K562 (cell line): ENCODE data around the gene MRTFB. TPM values are rescaled to one million over a fixed set of nuclear protein-coding genes. Genes with fewer than 3 reads are reported as not detected.

Source experiments
- ATAC-seq: fragments of 200-7000 bp; cut with Tn5 transposase; 3 replicates; pipeline ENCODE4 v1.9.1; 2020; ENCODE audit warnings: moderate library complexity
- BruUV-seq: library from RNA; stranded (reverse); fragments of 400-500 nt; replicated peaks from 2 replicates; lab custom pipeline; 2021; lab: Mats Ljungman, UMichigan
- CTCF ChIA-PET: fragments of 300-600 bp; formaldehyde crosslinking; extraction: SDS; loops from one replicate; lab custom pipeline; 2021; ENCODE audit warnings: low intra/inter-chr PET ratio; lab: Yijun Ruan, JAX
- POLR2A ChIA-PET: fragments of 300-600, 350-650 bp; sonication (Branson Sonifier 250); formaldehyde crosslinking; extraction: SDS; loops from one replicate; lab custom pipeline; 2021; ENCODE audit warnings: antibody characterized with exemption, inconsistent platforms; lab: Yijun Ruan, JAX
- DNase-seq, 4 experiments: peaks; one replicate each; pipeline versions ENCODE4 v3.0.0 to v3.0.0-alpha.2; 2011 to 2018; ENCODE audit warnings: low spot score in 3 of 4, mixed read lengths in 3 of 4; ENCODE audit errors: extremely low read depth in 1 of 4
- FAIRE-seq: peaks from 2 replicates; lab custom pipeline; 2011; peaks lifted over from hg19 to GRCh38; lab: Jason Lieb, UNC
- H2AFZ ChIP-seq: 2 replicates; pipeline ENCODE4 v1.6.0; 2011; ENCODE audit warnings: low read depth, low read length, control low read depth, inconsistent platforms
- H3K27ac ChIP-seq: fragments of 200-600 bp; 3 replicates; pipeline ENCODE4 v1.8.0; 2011; ENCODE audit warnings: low read depth, mild to moderate bottlenecking, control low read depth, inconsistent platforms, low read length, moderate library complexity, mixed read lengths; ENCODE audit errors: extremely low read depth
- H3K27me3 ChIP-seq, 2 experiments: fragments of 300-600 bp in 1 of 2; 2 replicates in 1 of 2; 3 replicates in 1 of 2; pipeline versions ENCODE4 v1.6.0 to v1.8.0; 2011; ENCODE audit warnings: inconsistent platforms in 2 of 2, low read length in 2 of 2, mild to moderate bottlenecking in 1 of 2, mixed read lengths in 1 of 2, moderate library complexity in 1 of 2; ENCODE audit not compliant: control insufficient read depth in 2 of 2, insufficient read depth in 2 of 2
- H3K36me3 ChIP-seq: fragments of 300-600 bp; 3 replicates; pipeline ENCODE4 v1.8.0; 2011; ENCODE audit warnings: mild to moderate bottlenecking, low read length, inconsistent platforms; ENCODE audit not compliant: control insufficient read depth, insufficient read depth
- H3K4me1 ChIP-seq, 2 experiments: fragments of 200-600 bp in 1 of 2; replicated peaks in 1 of 2; 2 replicates in 1 of 2; 3 replicates in 1 of 2; pipeline versions ENCODE4 v1.5.1 to v1.8.0; 2011; ENCODE audit warnings: inconsistent platforms in 2 of 2, low read length in 2 of 2, mild to moderate bottlenecking in 1 of 2, mixed read lengths in 1 of 2, moderate library complexity in 1 of 2; ENCODE audit not compliant: control insufficient read depth in 2 of 2, insufficient read depth in 2 of 2
- H3K4me2 ChIP-seq: 2 replicates; pipeline ENCODE4 v1.6.1; 2011; ENCODE audit warnings: low read length, control low read depth, inconsistent platforms, mixed read lengths; ENCODE audit not compliant: insufficient read depth
- H3K4me3 ChIP-seq: fragments of 200-600 bp; sonication (generic), shearing (Covaris generic); 2 replicates; pipeline ENCODE4 v1.5.1; 2016; ENCODE audit warnings: control low read depth, inconsistent platforms
- H3K79me2 ChIP-seq: fragments of 200-600 bp; 3 replicates; pipeline ENCODE4 v1.8.0; 2011; ENCODE audit warnings: low read length, inconsistent platforms; ENCODE audit not compliant: control insufficient read depth, insufficient read depth
- H3K9ac ChIP-seq, 2 experiments: 2 replicates each; pipeline versions ENCODE4 v1.6.0 to v1.6.1; 2011; ENCODE audit warnings: low read depth in 2 of 2, low read length in 2 of 2, control low read depth in 1 of 2, inconsistent platforms in 1 of 2, mild to moderate bottlenecking in 1 of 2, mixed read lengths in 1 of 2; ENCODE audit not compliant: insufficient read depth in 1 of 2
- H3K9me1 ChIP-seq: one replicate; pipeline ENCODE4 v1.6.0; 2011; ENCODE audit warnings: inconsistent platforms, mild to moderate bottlenecking, low read length, moderate library complexity; ENCODE audit not compliant: control insufficient read depth, insufficient read depth
- H3K9me3 ChIP-seq: replicated peaks from 2 replicates; pipeline ENCODE4 v1.5.1; 2011; ENCODE audit warnings: low read depth, low read length, inconsistent platforms; ENCODE audit not compliant: control insufficient read depth, insufficient read depth
- H4K20me1 ChIP-seq: replicated peaks from 2 replicates; pipeline ENCODE4 v1.6.1; 2011; ENCODE audit warnings: low read length, inconsistent platforms, mixed read lengths; ENCODE audit not compliant: control insufficient read depth, insufficient read depth
- TOE1 ChIP-seq, 2 experiments: fragments of 450-650 bp in 1 of 2; sonication (generic) in 1 of 2; formaldehyde crosslinking in 1 of 2; IDR thresholded peaks; 2 replicates each; pipeline versions ENCODE4 v1.7.1 to v1.8.0; 2016 to 2022; ENCODE audit warnings: borderline replicate concordance in 2 of 2, mild to moderate bottlenecking in 2 of 2, antibody characterized with exemption in 1 of 2, inconsistent platforms in 1 of 2, low read depth in 1 of 2, missing genetic modification reagents in 1 of 2, moderate library complexity in 1 of 2
- WGBS: fragments of 100-300 bp; shearing (Covaris generic); methylation state at CpG from one replicate; pipeline ENCODE4 v1.1.6; 2016; ENCODE audit warnings: low coverage, mixed read lengths; ENCODE audit not compliant: insufficient coverage; ENCODE audit errors: missing lambda C conversion rate; 5-methylcytosine and 5-hydroxymethylcytosine counted together
- in situ Hi-C: fragments of 300-500 bp; cut with MboI; formaldehyde crosslinking; loops from 4 replicates; pipeline ENCODE4 v1.15.0; 2018; ENCODE audit warnings: inconsistent platforms, mixed read lengths
- intact Hi-C: fragments of 100-400 bp; cut with micrococcal nuclease; formaldehyde crosslinking; loops from 2 replicates; pipeline ENCODE4 v1.14.2; 2022
- polyA plus RNA-seq, 8 experiments: library from polyadenylated mRNA; depleted of rRNA in 4 of 8; stranded (reverse) in 5 of 8; unstranded in 3 of 8; fragments of >200 nt; fragmentation: Nextera tagmentation in 2 of 8; fragmentation: Illumina TruSeq in 1 of 8; extraction: Ambion mirVana in 2 of 8; extraction: Trizol in 1 of 8; gene quantifications; 2 replicates each; pipeline versions ENCODE4 v1.2.1 to v1.2.3, GENCODE V29; 2011 to 2014; ENCODE audit warnings: inconsistent platforms in 1 of 8, missing spikeins in 1 of 8
- total RNA-seq, 7 experiments: library from RNA; depleted of rRNA in 6 of 7; stranded (reverse); fragments of >200 nt in 6 of 7; fragmentation: Illumina TruSeq in 2 of 7; extraction: Trizol in 2 of 7; gene quantifications; 2 replicates each; pipeline versions ENCODE4 v1.2.1 to v1.2.3, GENCODE V29; 2011 to 2021; ENCODE audit warnings: low replicate concordance in 1 of 7
- TF ChIP-seq, protein P1 (sequence below), 2 experiments: fragments of 450-650 bp; IDR thresholded peaks; 2 replicates each; pipeline ENCODE4 v1.6.1; 2018; ENCODE audit warnings: mild to moderate bottlenecking in 2 of 2, low read depth in 1 of 2; ENCODE audit not compliant: partially characterized antibody in 2 of 2

The MRTFB gene
- total and polyA plus RNA-seq, 9 of the 15 experiments (the other 6 are each of a cell fraction or from before 2014, with no cell fraction given), result 2.2 to 12.7 (median 7.0) TPM

- H3K9me3 ChIP-seq, result no peaks in the 10 kb centered on the region
- FAIRE-seq (no peak), ATAC-seq (no peak), DNase-seq (no peak)
- no peak overlapping the region for H2AFZ ChIP-seq
- no TSS peak for BruUV-seq
- no peaks in the 10 kb centered on the region for H3K9me1 ChIP-seq
- POLR2A ChIA-PET, result no interaction called here
- no peak overlapping the region for H3K4me2 ChIP-seq
- 0% methylated on average over 3 of the region's 3 CpGs for WGBS
- H3K4me1 ChIP-seq, result no peaks in the 10 kb centered on the region; a peak in 1 of 5 replicates
- TF ChIP-seq, protein P1, sequence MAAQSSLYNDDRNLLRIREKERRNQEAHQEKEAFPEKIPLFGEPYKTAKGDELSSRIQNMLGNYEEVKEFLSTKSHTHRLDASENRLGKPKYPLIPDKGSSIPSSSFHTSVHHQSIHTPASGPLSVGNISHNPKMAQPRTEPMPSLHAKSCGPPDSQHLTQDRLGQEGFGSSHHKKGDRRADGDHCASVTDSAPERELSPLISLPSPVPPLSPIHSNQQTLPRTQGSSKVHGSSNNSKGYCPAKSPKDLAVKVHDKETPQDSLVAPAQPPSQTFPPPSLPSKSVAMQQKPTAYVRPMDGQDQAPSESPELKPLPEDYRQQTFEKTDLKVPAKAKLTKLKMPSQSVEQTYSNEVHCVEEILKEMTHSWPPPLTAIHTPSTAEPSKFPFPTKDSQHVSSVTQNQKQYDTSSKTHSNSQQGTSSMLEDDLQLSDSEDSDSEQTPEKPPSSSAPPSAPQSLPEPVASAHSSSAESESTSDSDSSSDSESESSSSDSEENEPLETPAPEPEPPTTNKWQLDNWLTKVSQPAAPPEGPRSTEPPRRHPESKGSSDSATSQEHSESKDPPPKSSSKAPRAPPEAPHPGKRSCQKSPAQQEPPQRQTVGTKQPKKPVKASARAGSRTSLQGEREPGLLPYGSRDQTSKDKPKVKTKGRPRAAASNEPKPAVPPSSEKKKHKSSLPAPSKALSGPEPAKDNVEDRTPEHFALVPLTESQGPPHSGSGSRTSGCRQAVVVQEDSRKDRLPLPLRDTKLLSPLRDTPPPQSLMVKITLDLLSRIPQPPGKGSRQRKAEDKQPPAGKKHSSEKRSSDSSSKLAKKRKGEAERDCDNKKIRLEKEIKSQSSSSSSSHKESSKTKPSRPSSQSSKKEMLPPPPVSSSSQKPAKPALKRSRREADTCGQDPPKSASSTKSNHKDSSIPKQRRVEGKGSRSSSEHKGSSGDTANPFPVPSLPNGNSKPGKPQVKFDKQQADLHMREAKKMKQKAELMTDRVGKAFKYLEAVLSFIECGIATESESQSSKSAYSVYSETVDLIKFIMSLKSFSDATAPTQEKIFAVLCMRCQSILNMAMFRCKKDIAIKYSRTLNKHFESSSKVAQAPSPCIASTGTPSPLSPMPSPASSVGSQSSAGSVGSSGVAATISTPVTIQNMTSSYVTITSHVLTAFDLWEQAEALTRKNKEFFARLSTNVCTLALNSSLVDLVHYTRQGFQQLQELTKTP (IDR thresholded peaks at IDR 0.05; ENCODE audit: low read depth in 1 of 2, partially characterized antibody in 2 of 2), result peak in 1 of 2 experiments; percentile 96
- no peak for TF ChIP-seq TOE1 (IDR thresholded peaks at IDR 0.05; ENCODE audit: borderline replicate concordance)
- no peak for TF ChIP-seq TOE1 (CRISPR knock-in tag; IDR thresholded peaks at IDR 0.05; ENCODE audit: borderline replicate concordance, low read depth)
- in situ Hi-C loops (no loop called here), intact Hi-C loops (no loop called here)
- no peaks in the 10 kb centered on the region for H4K20me1 ChIP-seq
- H3K36me3 ChIP-seq, result no peaks in the 10 kb centered on the region
- no peak overlapping the region for H3K4me3 ChIP-seq
- peaks cover 6 to 22% of the 10 kb centered on the region in 2 experiments; a peak in 3 of 5 replicates for H3K27me3 ChIP-seq
- no peaks in the 10 kb centered on the region for H3K79me2 ChIP-seq
- no peak overlapping the region for H3K9ac ChIP-seq
- no peak overlapping the region for H3K27ac ChIP-seq
- CTCF ChIA-PET, result no interaction called here
These were observed 44.4 kb upstream of the MRTFB start for GRCh38 chr16:14026572-14027285.
